Amygdala (tissue), 56 donors: Measurements from ENCODE around the gene TMEM163.

Experiments used
- DNase-seq, 56 donors: peaks; one replicate each; lab custom pipeline; 2025; lab: John Stamatoyannopoulos, UW

The TMEM163 gene

GRCh38 chr2:134449157-134449556 lies 269.6 kb downstream of the TMEM163 start:
- DNase-seq: no peak

- DNase-seq: no peak
Observed at GRCh38 chr2:134448650-134449049, 270.1 kb downstream of the TMEM163 start.

- no peak for DNase-seq
Observed at GRCh38 chr2:134447669-134448068, 271.1 kb downstream of the TMEM163 start.

DNA sequence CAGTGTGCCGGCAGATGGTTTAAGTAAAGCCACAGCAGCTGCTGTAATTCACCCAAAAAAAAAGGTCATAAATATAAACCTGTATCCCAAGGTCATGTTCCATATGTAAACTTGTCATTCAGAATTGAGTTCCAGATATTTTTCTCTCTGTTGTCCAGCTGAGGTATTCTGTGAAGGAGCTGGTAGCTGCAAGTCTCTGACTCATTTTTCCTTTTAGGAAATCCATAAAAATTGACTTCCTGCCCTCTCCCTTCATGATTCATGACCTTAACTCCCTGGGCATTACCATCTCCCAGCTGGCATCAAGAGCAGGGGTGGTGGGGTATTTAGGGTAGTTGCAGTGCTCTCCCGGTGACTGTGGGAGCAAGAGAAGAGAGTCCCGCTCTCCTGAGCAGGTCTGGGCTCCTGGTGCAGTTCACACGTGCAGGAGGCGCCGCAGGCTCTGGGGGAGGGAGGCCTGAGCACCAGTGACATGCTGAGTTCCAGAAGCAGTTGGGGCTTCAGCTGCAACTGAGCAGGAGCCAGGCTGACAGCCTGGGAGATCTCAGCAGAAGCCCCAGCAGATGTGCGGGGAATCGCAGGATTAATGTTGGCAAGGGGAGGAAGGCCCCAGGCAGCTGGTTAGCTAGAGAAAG lies 272.3 kb downstream of the TMEM163 start:
- peak in 2 of 56 donors; percentile 19 to 23 for DNase-seq

GRCh38 chr2:134445985-134446382 lies 272.8 kb downstream of the TMEM163 start:
- DNase-seq: no peak

- no peak for DNase-seq
Observed at GRCh38 chr2:134445116-134445515, 273.7 kb downstream of the TMEM163 start.

DNA sequence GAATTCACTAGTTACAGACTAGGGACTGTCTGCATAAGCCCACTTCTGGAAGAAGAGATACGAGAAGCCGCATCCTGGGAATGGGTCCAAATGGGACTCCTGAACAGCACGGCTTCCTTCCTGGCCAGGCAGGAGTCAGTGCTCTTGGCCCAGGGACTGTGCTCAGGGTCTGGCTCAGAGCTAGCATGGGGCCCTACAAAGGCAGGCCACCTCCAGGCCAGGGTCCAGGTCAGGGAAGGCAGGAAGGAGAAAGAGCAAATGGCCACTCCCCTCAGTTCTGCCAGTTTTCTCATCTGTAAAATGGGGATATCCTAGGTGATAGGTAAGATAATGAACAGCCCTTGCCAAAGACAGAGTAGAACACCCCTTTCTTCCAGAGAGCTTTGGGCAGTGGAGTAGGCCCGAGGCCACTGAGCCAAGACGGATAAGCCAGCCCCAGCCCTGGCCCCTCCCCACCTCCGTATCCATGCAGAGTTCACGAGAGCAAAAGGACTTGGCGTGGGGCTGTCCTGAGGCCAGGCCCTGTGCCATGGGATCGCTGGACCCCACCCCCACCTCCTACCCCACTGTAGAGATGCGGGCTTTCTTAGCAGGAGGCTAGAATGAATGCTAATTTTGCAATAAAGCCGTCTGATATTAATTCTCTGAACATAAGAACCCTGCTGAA lies 274.9 kb downstream of the TMEM163 start:
- no peak for DNase-seq

DNA sequence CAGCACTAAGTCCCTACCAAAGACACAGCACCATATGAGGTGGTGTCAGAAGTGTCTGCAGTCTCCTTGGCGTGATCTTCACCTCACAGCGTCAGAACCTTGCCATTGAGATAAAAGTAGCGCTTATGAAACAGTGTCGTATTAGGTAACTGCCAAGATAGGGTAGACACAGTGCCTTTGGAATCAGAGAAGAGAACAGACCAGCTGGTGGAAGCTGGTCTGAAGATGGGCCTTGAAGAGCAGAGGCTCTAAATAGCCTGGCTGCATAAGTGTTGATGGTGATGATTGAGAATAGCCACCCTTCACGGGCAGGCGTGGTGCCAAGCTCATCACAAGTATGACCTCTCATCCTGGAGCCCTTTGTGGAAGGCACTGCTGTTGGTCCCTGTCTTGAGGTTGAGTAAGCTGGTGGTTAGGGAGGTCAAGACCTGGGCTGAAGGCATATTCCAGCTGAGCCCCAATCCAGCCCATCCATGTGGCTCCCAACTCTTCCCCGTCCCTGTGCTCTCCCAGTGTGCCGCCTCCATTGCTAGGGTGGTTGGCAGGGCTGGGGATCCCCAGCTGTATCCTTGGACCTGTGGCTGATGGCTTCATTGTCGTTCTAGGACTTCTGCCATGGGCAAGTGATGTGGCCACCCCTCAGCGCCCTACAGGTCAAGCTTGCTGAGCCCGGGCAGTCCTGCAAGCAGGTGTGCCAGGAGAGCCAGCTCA lies 277.5 kb downstream of the TMEM163 start:
- no peak for DNase-seq

DNA sequence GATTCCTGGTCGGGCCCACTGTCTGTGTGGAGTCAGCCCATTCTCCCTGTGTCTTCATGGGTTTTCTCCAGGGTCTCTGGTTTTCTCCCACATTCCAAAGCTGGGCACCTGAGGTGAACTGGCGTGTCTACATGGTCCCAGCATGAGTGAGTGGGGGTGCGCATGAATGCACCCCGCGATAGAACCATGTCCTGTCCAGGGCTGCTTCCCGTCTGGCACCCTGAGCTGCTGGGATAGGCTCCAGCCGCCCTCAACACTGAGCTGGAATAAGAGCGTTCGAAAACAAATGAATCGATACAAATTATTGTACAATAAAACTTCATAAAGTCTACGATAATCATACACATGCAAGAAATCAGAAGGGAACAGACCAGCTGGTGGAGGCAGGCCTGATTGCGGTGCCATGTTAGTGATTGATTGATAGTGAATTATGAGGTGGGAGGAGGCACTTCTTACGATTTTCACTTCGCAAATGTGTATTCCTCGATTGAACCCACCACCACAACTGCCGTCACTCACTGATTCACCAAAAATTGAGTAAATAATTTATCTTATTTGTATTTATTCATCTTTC lies 278.4 kb downstream of the TMEM163 start:
- DNase-seq: no peak

DNA sequence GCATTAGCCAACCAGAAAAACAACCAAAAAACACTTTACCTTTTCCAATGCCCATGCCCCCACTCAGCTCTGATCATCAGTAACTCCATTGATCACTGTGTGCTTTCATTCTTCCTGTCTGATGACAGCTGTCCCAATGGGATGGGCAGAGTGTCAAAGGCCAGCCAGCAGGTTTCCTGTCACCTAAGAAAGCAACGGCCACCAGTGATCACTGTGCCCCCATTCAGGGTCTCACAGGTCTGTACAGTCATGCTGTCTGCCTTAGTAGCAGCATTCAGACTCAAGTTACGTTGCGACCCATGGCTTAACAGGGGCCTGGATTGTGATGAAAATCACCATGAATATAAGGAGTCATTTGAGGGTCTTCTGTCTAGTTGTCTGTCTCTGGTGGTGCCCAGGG lies 280.4 kb downstream of the TMEM163 start:
- no peak for DNase-seq

DNA sequence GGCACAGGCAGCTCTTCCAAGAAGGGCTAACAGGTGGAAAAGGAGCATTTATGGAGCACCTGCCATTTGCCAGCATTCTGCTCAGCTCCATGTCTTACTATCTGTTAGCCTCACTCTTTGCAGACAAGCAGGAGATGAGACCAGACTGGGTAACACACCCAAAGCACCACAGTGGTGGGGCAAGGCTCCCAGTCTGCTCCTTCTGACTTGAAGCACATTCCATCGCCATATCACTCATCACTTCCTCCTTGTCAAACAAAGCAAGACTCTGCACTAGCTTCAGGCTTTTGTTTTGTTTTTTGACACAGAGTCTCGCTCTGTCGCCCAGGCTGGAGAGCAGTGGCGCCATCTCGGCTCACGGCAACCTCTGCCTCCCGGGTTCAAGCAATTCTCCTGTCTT lies 282.1 kb downstream of the TMEM163 start:
- DNase-seq: no peak

GRCh38 chr2:134435936-134436335 lies 282.9 kb downstream of the TMEM163 start:
- DNase-seq: no peak

GRCh38 chr2:134435505-134435904 lies 283.3 kb downstream of the TMEM163 start:
- DNase-seq: no peak

DNA sequence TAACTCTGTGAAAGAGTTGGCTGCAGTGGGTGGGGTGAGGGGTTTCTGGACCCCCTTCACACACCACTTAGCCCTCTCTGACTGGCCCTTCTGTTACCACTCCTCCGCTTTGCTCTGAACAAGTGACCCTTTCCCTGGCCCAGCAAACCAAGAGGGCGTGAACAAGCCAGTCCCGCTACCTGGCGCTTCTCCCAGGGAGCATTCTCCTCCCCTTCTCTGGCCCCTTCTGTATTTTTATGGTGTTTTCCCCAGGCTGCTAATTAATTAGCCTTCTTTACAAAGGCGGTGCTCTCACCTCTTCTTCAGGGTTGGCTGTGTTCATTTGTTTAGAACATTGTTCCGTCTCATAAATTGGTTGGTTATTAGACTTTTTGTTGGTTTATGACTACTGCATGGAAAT lies 284.8 kb downstream of the TMEM163 start:
- DNase-seq: peak in 10 of 56 donors; percentile 6 to 46 (median 25)

GRCh38 chr2:134433469-134433868 lies 285.3 kb downstream of the TMEM163 start:
- DNase-seq: no peak

DNA sequence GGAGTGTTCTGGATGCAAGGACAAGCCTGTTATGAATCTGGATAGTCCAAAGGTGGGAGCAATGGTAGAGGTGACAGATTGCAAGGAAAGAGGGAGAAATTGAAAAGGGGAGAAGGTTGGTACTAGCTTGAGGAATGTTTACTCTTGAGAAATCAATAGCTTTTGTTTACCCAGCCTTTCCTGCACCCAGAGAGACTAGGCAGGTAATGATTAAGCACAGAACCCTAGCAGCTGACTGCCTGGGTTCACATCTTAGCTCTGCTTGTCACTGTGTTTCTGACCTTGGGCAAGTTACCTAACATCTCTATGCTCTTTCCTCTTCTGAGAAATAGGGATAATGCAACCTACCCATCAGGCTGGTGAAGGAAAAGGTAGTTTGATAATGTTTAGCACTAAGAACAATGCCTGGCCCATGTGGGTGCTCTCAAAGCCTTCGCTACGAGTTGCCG lies 286.3 kb downstream of the TMEM163 start:
- DNase-seq: no peak

GRCh38 chr2:134431838-134432434 lies 286.9 kb downstream of the TMEM163 start:
- no peak for DNase-seq

DNA sequence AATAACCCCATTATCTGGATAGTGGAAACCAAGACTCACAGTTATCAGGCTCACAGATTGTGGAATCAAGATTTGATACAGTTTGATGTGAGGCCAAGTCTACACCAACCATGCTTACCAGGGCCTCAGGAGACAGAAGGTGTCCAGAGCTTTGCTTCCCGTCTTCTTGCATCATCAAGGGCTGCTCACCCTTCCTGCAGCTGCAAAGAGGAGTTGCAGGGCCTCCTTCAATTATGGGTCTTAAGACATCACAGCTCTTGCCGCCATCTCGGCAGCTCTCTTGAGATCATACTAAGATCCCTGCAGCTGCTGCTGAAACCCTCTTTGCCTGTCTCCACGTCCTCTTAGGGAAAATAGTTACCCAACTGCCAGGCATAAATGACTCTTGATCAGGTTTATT lies 288.9 kb downstream of the TMEM163 start:
- no peak for DNase-seq

DNA sequence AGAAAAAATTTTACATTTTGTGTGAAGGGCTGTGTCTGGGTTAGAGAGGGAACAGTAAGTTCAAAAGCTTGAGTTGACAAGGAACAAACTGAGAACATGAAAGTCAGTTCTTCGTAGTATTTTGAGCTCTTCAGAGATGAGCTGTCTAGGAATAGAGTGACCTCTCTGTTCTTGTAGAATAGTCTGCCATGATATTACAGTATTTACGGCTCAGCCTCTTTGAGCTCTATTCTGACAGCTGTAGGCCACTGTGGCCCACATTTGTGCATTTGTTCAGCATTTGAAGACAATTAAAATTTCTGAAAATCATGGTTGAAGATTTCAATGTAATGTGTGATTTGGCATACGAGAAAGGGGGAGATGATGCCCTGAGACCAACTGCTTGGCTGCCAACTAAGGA lies 292.1 kb downstream of the TMEM163 start:
- DNase-seq: no peak

GRCh38 chr2:134425724-134426496 lies 292.9 kb downstream of the TMEM163 start:
- no peak for DNase-seq
